Daoy (cell line): ENCODE results near the gene SLIT3. TPM values are rescaled to one million over a fixed set of nuclear protein-coding genes. Genes with fewer than 3 reads are reported as not detected.
"Not testable (repeated sequence)": the region's sequence is repeated elsewhere in the genome, so short reads cannot be mapped to it uniquely, and the experiment has no call there.

Experiments
- DNase-seq: peaks from one replicate; pipeline ENCODE4 v3.0.0-alpha.2; 2015; ENCODE audit warnings: low read depth
- total RNA-seq: library from RNA; depleted of rRNA; stranded (reverse); fragments of >200 nt; shearing (Covaris generic); gene quantifications from 2 replicates; pipeline ENCODE4 v1.2.3, GENCODE V29; 2014

SLIT3 gene
- total RNA-seq, 1 experiment from 2014 or later, result 3.5 TPM

GRCh38 chr5:169142264-169142970 is 158.5 kb downstream of the SLIT3 start:
- DNase-seq, result peak; percentile 13

- DNase-seq, result not testable (repeated sequence)
These were observed 160.7 kb downstream of the SLIT3 start for GRCh38 chr5:169140215-169140614.

DNA sequence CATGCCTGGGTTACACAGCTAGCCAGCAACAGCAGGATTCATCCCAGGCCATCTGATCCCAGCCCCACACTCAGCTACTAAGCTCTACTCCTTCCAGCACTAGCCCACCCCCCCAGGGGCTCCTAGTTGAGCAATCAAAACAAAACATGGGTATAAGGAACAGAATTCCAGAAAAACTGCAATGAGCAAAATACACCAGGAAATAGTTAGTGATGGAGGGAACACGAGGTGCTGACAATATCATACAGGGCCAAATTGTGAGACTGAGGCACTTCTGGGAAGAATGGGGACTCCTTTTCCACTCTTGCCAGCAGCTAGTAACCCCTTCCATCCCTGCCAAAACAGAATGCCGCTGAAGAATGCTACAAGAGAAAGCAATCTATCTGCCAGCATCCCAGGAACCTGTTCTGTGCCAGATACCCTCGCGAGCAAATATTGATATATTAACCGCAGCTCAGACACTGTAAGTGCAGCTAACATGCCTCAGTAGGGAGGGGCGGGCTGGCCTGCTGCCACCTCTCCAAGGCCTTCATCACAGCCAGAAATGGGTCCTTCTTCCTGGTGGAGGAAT is 161.4 kb downstream of the SLIT3 start:
- DNase-seq, result no peak

DNA sequence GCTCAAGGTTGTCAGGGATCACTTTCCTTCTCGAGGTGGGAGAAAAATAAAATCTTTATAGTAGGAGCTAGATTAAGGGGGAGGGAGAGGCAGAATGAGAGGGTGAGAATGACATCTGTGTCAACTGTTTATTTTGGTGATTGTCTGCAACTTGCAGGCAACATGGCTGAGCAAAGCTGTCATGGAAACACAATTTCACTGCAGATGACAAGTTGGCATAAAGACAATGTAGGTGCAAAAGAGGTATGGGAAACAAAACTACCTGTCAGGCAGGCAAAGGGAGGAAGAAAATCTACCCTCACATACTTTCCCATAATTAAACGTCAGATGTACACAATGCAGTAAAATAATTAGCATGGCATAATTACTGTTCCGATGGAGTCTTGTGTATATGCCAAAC is 167.4 kb downstream of the SLIT3 start:
- DNase-seq, result no peak

DNA sequence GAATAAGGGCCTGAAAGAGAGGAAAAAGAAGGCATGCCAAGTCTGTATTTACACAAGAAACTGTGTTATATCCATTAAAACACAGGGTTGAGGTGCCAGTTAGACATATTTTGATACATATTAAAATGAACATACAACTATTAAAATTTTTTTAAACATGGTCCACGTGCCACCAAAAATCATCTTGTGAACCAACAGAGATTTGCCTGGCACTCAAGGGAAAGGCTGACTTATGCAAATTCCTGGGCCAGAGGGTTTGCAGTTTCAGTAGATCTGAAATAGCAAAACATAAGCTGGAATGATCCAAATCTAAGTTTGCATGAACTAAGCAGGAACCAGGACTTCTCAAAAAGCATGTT is 168.7 kb downstream of the SLIT3 start:
- no peak for DNase-seq

- DNase-seq, result no peak
These were observed 169.2 kb downstream of the SLIT3 start for GRCh38 chr5:169131616-169132301.

DNA sequence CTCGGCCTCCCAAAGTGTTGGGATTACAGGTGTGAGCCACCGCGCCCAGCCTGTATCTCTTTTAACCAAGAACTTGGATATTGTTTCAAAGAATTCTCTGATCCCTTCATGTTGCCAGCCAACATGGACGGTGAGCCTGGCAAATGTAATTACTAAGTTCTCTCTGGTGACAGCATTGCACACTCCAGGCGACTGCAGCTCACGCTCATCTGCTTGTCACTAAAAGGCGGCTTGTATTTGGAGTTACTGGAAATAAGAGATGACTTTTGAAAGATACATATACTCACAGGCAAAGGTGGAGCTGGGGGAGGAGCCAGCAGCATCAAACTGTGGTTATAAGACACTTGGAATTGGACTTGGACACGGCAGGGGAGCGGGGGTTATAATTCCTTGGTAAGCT is 172.3 kb downstream of the SLIT3 start:
- no peak for DNase-seq

- DNase-seq, result no peak
These were observed 173.5 kb downstream of the SLIT3 start for GRCh38 chr5:169127431-169127830.

GRCh38 chr5:169126481-169127021 is 174.4 kb downstream of the SLIT3 start:
- peak; percentile 40 for DNase-seq

DNA sequence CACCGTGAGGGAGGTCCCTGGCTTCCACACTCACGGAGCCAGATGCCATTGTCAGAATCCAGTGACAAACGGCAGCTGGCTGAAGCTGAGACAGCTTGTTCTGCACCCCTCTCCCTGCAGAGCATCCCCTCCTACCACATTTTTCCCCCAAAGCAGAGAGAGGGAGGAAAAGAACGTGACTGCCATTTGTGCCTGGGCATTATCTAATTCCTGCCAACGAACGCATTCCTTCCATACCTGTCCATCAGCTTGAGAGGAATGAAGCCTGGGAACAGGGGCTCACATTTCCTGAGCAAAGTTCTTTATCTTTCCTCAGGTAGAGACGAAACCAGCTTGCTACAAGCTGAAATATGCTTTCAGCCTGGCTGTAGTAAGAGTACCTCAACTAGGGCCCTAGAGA is 175.4 kb downstream of the SLIT3 start:
- DNase-seq, result no peak

DNA sequence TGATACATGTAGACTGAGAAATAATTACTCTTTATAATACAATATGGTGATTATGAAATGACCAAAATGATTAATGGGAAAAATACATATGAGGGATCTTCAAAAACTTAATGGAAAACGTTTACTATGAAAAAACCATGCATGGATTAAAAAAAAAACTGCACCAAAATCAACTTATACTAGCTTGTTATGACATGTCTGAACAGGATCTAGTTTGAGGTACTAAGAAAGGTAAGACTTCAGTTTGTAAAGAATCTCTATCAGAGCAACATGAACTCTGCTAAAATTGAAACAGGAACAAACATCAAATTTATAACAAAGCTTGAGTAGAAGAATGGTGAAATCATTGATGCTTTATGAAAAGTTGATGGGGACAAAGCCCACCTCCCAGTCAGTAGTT is 178.0 kb downstream of the SLIT3 start:
- DNase-seq, result no peak

- DNase-seq, result peak; percentile 64
These were observed 179.1 kb downstream of the SLIT3 start for GRCh38 chr5:169121630-169122420.

DNA sequence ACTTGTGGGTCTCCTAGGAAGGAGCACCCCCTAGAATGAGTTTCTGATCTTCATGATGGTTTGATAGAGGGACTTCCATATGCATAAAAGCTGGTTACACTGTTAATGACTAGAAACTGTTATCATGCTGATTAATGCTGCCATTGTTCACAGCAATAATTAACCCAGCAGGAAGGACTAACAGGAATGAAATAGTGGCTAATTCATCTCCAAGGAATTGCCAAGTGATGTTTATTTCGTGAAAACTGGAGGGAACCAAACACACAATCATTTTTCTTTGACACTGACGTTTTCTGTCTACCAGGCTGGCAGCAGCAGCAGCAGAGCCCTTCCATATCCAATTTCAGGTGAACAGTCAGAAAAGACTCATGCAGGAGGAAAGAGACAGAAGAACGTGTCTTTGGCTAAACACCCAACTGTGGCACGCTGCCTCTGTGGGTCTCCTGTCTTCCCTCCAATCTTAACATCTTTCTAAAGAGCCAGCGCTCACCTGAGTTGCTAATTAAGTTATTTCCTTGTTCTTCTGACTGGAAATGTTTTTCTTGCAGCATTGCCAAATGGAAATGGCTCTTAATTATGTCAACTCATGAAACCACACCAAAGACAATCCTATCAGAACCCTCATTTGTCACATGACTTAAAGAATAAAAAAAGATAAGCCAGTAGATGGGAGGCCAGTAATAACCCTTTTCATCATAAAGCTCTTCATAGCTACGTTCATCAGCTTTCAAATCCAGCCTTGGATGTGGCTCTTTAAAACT is 181.5 kb downstream of the SLIT3 start:
- no peak for DNase-seq

- DNase-seq, result peak; percentile 17
These were observed 183.9 kb downstream of the SLIT3 start for GRCh38 chr5:169116961-169117461.

- no peak for DNase-seq
These were observed 185.3 kb downstream of the SLIT3 start for GRCh38 chr5:169115461-169116124.

GRCh38 chr5:169114466-169115065 is 186.4 kb downstream of the SLIT3 start:
- DNase-seq, result no peak

GRCh38 chr5:169112016-169112415 is 188.9 kb downstream of the SLIT3 start:
- DNase-seq, result no peak

DNA sequence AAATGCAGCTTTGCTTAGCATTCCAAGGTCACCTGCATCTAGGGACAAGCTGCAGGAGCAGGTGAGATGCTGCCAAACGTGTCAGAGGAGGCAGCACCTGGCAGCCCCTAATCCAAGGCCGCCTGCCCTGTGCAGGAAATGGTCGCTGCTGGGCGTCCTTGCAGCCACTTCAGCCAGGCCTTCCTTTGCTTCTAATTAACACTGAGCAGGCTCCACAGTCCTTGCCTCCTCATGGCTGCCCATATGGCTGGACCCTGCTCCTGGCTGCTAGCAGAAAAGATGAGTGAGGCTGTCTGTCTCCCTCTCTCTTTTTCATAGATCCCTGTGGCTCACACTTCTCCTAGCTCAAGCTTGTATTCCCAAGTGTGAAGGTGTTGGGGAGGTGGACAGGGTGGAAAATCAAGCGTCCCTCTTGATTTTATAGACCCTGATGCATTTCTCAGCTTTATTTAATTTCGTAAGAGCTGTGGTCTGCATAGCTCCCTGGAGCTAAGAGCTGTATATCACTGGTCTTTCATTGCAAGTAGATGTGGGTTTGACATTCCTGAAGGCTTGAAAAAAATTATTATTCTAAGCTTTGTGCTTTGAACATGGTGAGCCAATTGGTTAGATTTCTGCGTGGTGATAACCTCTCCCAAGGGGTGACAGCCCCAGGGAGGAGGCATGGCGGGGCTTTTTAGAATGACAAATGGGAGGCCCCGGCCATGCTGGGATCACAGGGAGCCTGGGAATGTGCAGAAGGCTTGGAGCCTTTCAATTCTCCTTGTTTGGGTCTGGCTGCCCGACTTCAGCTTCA is 193.8 kb downstream of the SLIT3 start:
- DNase-seq, result no peak

DNA sequence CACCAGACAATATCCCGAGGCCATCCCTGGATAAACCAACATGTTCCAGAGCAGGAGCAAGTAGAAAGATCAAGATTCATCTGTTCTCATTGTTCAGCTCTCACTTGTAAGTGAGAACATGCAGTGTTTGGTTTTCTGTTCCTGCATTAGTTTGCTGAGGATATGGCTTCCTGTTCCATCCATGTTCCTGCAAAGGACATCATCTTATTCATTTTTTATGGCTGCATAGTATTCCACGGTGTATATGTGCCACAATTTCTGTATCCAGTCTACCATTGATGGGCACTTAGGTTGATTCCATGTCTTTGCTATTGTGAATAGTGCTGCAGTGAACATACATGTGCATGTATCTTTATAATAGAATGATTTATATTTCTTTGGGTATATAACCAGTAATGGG is 195.4 kb downstream of the SLIT3 start:
- not testable (repeated sequence) for DNase-seq
